ENCODE measurements around the gene PPP1R1C.
A peak's percentile ranks its signal among the peaks of the same experiment; 100 is the strongest.

The PPP1R1C gene

DNA sequence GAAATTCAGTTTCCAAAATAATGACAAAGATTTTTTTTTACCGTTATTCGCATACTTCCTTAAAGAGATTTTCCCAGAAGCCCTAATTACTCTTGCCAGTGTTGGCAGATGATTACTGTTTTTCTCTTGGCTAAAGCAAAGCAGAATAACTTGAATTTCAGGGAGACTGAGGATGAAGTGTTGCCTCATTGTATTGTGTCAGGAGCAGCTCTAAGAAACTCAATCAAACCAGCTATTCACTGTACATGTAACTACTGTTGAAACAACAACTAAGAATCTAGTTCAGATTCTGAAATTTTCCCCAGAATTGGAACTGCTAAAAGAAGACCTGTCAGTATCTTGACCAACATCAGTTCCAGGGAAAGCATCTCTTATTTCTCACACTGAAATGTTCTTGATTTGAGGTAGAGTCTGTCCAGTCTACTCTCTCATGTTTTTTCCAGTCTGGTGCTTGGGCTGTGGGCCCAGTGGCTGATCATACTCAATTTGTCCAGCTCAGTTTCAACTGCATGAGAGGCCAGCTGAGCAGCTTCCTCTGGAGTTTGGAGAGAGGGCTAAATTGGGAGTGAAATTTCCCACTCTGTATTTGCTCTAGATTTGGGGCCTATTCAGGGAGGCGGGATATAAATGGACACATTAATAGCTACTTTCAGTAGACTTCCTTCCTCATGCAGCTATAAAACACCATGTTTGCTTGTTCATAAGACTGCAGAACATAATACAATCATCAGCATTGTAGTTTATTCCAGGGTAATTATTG is 78.5 kb downstream of the PPP1R1C start:
- DNase-seq, result no peak

DNA sequence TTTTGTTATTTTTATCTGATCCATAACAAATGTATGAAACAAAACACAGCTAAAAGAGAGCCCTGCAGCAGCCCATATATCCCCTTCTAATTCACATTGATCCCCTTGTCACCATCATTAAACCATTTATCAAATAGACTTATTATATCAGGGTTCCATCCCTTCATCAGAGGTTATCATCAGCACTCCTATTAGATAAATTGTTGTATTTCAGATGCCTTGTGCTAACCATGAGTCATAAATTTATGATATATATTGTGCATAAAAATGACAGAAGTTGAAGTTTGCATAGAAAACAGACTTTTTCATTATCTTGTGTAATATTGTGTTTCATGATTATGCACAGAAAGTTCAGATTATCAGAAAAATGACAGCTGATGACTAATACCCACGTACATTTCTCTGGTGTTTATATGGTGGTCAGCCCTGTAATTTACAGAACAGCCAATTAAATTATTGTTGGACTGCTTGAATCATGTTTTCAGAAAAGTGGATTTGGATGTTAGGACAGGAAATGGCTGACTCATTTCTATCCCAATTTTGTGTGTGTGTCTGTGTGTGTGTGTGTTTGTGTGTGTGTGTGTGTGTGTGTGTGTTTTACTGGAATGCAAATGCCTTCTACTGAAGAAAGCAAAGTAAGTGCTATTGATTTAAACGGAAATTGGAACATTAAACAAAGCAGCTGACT is 80.9 kb downstream of the PPP1R1C start:
- DNase-seq, result peak; percentile 72

DNA sequence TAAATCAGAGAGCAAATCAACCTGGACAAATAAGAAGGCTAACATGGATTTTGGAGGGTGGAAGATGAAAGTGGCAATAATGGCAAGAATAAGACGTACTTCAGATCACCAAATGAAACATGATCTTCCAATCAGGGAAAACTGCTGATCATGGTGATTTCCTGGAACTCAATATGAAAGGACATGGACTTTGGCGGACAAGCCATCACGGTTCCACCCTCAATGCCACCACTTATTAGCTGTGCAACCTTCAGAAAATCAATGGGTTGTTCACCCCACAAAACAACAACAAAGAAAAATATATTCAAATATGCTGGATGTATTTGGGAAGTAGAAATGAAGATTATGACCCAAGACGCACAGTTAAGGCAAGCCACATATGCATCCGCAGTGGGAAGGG is 81.7 kb downstream of the PPP1R1C start:
- no peak for DNase-seq

DNA sequence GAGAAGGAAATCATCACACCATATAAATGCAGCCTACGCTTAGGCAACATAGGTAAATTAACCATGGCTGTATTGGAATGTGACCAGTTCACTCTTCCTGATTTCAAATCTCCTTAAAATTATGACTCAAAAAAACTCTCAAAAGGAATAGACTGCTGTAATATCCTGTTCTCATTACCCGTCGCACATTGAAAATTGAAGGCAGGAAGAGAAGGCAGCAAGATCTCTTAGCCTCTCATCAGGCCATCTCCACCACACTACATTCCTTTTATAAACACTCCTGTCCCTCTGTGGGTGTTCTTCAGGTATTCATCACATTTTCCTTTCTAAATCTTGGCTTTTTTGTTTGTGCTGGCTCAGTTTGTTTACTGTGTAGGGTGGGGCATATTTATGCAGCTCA is 83.2 kb downstream of the PPP1R1C start:
- no peak for DNase-seq

DNA sequence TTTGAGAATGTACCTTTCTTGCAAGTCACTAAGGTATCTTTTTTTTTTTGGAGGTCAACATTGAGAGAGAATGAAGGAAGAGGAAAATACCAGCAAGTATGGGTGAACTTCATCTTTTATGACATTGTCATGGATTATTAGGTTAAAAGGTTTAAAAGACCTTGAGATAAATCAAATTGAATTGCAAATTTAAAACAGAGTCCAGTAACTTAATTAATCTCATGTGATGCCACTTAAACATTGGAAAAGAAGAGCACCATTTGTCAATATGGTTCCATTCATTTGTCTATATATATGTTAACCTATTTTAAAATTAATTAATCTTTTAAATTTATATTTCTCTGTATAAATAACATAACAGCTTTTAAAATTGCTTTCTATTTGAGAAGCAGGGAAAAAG is 83.8 kb downstream of the PPP1R1C start:
- DNase-seq, result no peak

DNA sequence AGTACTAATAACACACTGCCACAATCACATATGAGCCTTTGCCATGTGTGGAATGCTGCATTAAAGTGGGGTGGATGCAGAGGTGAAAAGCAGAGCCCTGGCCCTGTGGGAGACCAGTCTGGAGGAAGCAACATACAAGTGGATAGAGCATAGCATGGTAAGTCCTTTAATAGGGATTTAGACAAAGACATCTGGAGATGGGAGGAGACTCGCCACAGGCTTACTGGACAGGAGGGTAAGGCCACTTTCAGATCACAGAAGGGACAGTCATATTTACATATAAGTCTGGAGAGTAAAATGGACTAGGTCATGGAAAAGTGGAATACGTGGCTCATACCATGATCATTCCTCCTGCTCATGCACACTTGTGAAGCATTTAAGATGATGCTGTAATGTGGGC is 84.3 kb downstream of the PPP1R1C start:
- DNase-seq, result no peak

DNA sequence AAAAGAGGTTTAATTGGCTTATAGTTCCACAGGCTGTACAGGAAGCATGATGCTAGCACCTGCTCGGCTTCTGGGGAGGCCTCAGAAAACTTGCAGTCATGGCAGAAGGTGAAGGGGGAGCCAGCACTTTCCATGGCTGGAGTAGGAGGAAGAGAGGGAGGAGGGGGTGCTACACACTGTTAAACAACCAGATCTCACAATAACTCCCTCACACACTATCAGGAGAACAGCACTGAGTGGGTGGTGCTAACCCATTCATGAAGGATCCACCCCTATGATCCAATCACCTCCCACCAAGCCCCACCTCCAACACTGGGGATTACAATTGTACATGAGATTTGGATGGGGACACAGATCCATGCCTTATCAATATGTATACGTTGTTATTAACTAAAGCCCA is 85.1 kb downstream of the PPP1R1C start:
- DNase-seq, result no peak

DNA sequence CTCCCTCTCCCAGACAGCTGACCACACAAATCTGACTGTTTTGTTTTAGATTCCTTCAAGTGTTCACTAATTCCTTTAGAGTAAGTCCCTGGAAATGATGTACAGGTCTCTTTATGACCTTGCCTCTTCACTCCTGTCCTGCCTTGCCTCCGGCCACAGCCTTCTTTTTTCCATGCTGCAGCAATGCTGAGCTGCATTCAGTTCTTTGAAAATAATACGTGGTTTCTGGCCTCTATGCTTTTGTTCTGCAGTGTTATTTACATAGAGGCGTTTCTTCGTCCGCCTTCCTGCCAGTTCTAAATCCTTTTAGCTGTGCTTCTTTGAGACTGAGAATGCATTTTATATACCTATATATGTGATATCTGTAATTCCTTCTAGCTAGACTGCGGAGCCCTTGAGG is 87.2 kb downstream of the PPP1R1C start:
- no peak for DNase-seq

DNA sequence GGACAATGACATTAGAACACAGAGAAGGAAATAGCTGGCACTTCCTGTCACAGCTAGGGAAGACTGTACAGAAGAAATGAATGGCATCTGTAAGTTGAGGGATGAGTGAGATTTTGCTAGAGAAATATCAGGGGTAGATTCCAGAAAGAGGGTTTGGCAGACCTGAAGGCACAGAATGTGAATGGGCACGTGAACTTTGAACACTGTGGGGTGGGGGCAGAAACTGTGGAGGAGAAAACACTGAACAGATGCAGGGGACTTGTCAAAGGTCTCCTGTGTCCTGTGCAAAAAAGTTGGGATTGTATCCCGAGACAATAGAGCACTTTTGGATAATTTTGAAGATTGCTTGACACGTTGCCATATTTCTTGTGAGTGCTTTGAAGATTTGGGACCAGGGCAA is 88.0 kb downstream of the PPP1R1C start:
- no peak for DNase-seq

DNA sequence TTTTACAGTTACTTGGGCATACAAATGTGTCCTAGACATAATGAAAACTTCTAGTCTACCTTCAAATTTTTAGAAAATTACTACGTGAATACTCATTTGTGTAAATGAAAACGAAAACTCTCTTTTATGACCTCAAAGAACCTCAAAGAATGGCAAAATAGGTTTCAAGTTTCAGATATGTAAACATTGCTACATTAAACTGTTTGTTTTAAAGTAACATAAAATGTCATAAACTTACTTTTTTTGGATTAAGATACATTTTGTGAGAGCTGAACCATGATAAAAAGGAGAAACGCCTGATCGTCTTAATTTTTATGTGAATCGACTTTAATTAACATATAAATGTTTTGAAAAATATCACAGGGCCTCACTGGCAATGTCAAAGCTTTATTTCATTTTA is 91.4 kb downstream of the PPP1R1C start:
- DNase-seq, result no peak

DNA sequence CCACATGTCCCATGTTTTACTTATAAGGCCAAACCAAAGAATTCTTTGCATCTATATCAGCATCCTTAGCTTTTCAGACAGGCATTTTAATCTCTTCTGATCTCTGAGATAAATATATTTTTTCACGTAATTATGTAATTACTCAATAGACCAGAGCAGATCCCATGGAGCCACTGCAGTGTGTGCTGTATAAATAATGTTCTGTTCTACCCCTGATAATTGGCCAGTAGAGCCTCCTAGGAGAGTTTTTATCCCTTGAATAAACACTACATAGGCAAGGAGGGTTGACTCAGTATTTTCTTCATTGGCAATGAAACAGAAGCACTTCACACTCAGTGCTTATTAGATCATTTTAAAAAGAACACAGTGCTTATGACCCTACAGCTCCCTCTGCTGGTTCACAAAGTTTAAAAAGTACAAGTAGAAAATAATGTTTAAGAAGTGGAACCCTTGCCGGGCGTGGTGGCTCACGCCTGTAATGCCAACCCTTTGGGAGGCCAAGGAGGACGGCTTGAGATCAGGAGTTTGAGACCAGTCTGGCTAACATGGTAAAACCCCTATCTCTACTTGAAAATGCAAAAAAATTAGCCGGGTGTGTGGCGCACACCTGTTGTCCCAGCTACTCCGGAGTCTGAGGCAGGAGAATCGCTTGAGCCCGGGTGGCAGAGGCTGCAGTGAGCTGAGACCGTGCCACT is 91.9 kb downstream of the PPP1R1C start:
- peak; percentile 79 for DNase-seq

DNA sequence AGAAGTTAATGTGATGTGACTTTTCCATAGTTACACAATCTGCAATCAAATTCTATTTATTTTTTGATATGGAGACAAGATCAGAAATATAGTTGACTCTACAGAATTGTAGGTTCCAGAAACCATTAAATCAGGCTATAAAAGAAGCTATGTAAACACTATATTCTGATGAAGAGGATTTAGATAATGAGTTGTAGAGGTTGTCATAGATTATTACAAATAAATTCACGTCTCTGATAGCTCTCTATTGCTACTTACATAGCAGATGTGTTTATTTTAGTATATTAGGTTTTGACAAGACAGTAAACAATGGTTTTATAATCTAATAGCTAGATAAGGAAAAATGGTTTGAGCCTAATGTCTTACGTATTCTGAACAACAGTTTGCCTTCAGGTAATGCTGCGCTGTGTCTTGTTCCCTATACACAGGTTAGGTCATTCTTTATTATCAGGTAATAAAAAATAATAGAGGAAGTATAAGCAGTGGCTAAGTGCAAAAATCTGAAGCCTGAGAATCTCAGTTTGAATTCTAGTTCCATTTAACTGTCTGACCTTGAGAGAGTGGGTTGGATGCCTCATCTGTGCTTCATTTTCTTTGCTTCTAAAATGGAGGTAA is 93.4 kb downstream of the PPP1R1C start:
- DNase-seq, result no peak

DNA sequence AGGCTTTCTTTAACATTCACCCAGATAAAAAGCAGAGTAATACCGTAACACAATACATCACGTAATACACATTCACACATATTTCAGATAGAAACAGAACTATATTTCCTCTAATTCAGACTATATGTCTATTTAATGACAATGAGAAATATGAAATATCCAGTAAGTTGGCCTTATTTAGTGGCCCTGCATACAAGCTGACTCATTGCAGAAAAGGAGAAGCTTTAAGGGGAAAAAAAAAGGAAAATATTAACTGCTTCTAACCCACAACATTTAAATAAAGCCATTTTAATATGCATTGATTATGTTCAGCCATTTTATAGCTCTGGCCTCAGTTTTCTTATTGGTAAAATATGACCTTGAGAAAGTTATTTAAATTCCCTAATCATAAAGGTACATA is 94.8 kb downstream of the PPP1R1C start:
- no peak for DNase-seq

DNA sequence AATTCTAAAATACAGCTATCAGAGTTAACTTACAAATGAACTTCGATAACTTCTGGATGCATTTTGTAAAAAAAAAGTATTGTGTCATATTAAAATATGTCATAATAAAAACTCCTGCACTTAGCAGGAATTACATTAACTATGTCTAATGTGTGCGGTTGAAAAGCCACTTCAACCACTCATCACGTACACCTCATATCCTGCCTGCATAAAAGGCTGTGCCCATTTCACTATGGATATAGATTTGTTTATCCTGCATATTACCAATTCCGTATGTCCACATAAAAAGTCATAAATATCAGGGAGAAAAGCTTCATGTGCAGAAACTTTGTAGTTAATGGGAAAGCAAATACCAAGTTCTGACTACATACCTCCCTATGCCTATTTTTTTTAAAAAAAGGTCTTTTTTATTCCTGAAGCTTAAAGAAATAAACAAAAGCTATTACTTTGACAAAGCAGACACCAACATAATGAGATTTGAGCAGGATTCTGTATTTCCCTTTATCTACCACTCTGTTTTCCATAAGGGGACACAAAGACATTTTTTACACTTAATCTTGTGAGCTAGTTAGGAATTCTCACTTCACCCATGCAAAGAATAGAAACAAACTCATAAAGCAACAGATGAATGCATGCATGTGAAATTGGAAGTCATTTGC is 96.1 kb downstream of the PPP1R1C start:
- DNase-seq, result no peak

DNA sequence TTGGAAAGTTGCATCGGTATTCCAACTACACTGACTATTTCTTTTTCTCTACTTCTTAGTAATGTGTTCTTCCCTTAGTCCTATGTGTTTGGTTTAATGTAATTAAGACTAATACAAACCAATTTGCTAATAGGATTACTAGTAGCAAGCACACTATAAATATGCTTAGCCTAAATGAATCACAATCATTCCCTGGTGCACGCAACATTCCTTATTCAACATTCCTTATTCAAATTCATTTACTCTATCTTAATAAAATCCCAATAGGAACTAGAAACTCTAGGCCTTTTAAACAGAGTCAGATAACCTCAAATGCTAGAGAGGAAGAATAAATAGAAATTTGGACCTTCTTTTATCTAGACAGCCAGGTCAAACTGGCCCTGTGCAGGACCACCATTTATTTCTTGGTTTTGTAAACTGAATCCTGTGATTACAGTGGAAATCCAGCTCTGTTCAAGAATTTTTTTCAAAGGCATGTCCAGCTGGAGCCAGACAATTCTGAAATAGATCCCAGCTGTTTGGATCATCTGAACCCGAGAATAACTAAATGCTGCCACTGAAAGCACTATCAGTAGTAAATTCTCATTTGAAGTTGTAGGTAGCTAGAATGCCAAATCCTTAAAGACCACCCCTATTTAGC is 103.1 kb downstream of the PPP1R1C start:
- DNase-seq, result no peak

DNA sequence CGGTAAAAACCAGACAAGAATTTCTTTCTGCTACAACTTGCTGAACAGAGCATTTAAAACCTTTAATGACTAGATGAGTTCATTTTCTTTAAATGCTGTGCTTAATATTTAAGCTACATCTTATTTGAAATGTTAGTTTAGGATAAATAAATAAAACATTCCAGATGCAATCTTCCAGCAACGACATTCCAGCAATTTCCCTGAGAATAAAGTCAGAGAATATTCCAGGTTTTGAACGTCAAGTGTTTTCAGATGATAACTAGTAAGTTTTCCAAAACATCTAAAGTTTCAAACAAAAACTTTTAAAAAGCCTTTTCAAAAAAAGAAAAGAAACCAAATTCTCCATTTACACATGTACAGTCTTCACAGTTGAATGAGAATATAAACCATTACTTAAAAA is 104.8 kb downstream of the PPP1R1C start:
- DNase-seq, result no peak

DNA sequence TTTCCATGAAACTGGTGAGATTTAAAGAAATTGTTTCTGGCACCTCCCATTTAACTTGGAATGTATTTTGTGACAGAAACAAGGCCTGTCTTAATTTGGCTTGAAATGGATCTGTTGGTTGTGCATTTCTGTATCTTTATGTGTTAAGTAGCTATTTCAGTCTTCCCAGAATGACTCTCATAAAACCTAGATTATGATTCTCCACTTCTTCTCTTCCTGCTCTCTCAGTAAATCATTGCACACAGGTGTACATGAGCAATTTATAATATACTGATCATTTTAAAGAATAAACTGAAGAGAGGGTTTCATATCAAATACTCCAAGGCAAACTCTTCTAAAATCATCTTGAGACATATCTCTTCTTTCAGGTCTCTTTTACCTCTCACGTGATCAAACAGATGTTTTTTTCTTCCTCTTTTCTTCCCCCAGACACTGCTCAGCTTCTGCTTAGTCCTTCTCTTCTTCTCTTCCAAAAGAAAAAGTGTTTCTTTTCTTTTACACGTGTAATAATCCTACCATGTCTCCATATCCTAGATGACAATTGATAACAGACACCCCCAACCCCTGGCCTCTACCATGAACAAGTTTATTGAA is 112.0 kb downstream of the PPP1R1C start:
- DNase-seq, result no peak

DNA sequence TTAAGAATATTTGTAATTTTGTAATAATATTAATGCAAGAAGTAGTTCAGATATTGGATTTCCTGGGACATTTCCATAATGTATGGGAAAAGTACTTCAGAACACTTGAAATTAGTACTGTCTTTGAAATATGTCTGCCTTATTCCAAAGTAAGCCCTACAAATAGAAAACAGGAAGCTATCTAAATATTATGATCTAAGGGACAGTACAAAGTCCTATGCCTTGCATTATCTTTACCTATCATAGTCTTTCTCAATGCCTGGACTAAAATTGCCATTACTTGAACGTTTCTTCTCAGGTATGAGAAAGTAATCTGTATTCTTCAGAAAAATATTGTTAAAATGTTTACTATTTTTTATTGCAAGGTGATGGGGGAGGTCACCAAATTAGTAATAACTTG is 113.0 kb downstream of the PPP1R1C start:
- no peak for DNase-seq

DNA sequence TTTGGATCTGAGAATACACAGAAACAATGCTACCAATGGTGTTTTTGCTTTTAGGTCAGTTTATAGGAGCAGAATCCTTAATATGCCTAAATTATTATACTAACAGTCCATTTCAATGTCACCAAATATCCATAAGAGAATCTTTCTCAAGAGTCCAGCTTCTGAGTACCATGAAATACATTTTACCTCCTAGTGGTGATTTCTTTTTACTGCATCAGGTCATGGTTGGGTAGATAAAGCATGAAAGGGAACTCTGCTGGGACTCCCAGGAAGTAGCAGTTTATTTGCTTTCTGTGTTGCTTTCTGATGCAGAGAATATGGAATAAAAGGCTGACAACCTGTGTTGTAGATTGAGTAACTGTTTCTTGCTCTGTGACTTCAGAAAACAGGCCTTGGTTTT is 115.6 kb downstream of the PPP1R1C start:
- no peak for DNase-seq

DNA sequence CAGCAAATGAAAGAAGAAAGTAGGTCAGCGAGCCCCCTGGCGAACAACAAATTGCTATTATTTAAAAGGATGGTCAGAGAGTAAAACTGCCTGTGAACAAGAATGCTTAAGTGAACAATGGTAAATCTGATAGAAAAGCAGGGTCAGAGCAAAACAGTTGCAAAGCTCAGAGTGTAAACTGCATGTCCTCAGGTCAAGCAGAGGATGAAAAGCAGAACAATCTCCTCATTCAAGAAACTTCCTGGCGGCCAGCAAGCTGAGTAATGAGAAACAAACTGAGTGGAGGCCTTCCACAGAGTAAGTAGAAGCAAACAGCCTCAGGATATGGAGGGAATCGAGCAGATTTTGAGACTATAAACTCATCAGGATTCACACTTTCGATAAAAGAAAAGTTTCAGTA is 117.9 kb downstream of the PPP1R1C start:
- DNase-seq, result no peak

DNA sequence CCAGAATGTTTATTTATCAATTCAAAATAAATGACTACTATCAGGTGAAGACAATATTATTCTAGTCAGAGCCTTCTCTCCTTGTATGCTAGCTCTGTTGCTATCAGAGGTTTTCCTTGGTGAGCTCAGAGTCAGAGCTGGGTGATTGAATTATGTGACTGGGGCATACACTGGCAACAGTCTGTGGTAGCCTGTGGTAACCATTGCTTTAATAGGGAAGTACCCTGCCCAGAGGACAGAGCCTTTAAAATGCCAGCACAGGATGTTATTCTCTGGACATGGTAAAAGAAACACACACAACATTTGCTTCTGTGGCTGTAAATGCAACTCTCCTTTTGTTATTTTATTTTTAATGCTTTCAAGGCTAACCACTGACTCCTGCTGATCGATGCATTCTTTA is 124.7 kb downstream of the PPP1R1C start:
- DNase-seq, result no peak

DNA sequence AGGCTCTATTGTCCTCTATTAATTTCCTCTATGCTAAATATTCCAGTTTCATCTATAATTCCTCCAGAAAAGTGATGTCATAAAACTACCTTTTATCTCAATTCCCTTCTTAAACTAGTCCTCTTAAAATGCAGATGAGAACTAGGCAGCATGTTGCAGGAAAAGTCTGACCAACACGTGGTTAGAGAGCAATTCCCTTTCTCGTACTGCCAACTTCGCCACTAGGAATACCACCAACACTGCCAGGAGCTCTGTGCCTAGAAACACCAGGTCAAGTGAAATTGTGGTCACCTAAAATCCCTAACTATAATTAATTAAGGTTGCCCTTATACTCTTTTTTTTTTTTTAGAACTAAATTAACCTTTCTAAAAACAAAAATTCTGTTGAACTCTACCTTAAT is 127.7 kb downstream of the PPP1R1C start:
- DNase-seq, result no peak

Measured in amniotic stem cell (primary cell).